ENCODE measurements around the gene SPR. TPM values are rescaled to one million over a fixed set of nuclear protein-coding genes. Genes with fewer than 3 reads are reported as not detected.

SPR gene
- total and polyA plus RNA-seq, 2 donors (not counting 3 experiments of a cell fraction or from before 2014, with no cell fraction given): 22.0 to 27.6 TPM

GRCh38 chr2:72911256-72911655 is 24.0 kb downstream of the SPR start:
- TF ChIP-seq, protein P1, sequence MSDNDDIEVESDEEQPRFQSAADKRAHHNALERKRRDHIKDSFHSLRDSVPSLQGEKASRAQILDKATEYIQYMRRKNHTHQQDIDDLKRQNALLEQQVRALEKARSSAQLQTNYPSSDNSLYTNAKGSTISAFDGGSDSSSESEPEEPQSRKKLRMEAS (IDR thresholded peaks at IDR 0.05; ENCODE audit: insufficient read depth, insufficient read length): no peak
- TF ChIP-seq FOS (IDR thresholded peaks at IDR 0.05; ENCODE audit: borderline replicate concordance, insufficient read depth, low read length) (no peak), CTCF (IDR thresholded peaks at IDR 0.05; ENCODE audit: extremely low read depth in 1 of 2, insufficient read depth in 1 of 2, low read depth in 1 of 2, low read length in 2 of 2) (no peak), MYC (IDR thresholded peaks at IDR 0.05; ENCODE audit: low read depth, low read length) (no peak), GATA2 (IDR thresholded peaks at IDR 0.05; ENCODE audit: insufficient read depth, insufficient read length, low read depth, low read length) (no peak), POLR2AphosphoS5 (IDR thresholded peaks at IDR 0.05; ENCODE audit: insufficient read depth, low read depth, low read length) (no peak), POLR2A (IDR thresholded peaks at IDR 0.05; ENCODE audit: low read depth, low read length) (no peak), JUN (IDR thresholded peaks at IDR 0.05; ENCODE audit: borderline replicate concordance, insufficient read depth, insufficient read length, low read depth) (no peak), EZH2 (IDR thresholded peaks at IDR 0.05; ENCODE audit: borderline replicate concordance, low read depth, low read length, severe bottlenecking) (no peak)
- Histone ChIP-seq H3K27ac (ENCODE audit: insufficient read depth, low read depth, low read length) (no peak overlapping the region), H3K4me1 (ENCODE audit: control insufficient read depth, extremely low read depth, insufficient read depth, low read length) (peaks cover 3% of the 10 kb centered on the region), H3K9ac (replicated peaks; ENCODE audit: extremely low read depth, insufficient read depth, low read length) (no peak overlapping the region), H3K27me3 (ENCODE audit: control insufficient read depth in 2 of 2, insufficient read depth in 2 of 2, low read length in 2 of 2) (peaks cover 65 to 83% of the 10 kb centered on the region in 2 experiments), H3K79me2 (ENCODE audit: control insufficient read depth, insufficient read depth, low read length) (no peaks in the 10 kb centered on the region), H3K4me2 (ENCODE audit: insufficient read depth, low read length) (no peak overlapping the region), H3K9me3 (replicated peaks; ENCODE audit: control insufficient read depth, insufficient read depth, low read length) (no peaks in the 10 kb centered on the region), H3K36me3 (ENCODE audit: control insufficient read depth in 2 of 2, extremely low read depth in 1 of 2, insufficient read depth in 2 of 2, low read length in 2 of 2) (no peaks in the 10 kb centered on the region), H4K20me1 (replicated peaks; ENCODE audit: control insufficient read depth, extremely low read depth, insufficient read depth, low read length) (no peaks in the 10 kb centered on the region), H3K9me1 (replicated peaks; ENCODE audit: control insufficient read depth, extremely low read depth, insufficient read depth, low read length) (no peaks in the 10 kb centered on the region), H3K4me3 (replicated peaks in 1 of 3; ENCODE audit: insufficient read depth in 1 of 3, low read depth in 1 of 3, low read length in 3 of 3) (no peak overlapping the region), H2AFZ (ENCODE audit: low read depth, low read length) (no peak overlapping the region)
- FAIRE-seq (no peak), DNase-seq (ENCODE audit: low read depth, low spot score) (no peak)
- ChIA-PET POLR2A (no interaction called here), CTCF (interaction anchor here (0.9 to 1.7 kb wide), 3 partner anchors 13 to 266 kb away, joined by 3 to 6 read pairs (median 5); no protein-coding TSS in a partner anchor)
- intact Hi-C loops (cut with micrococcal nuclease) (no loop called here), dilution Hi-C loops (cut with MboI; ENCODE audit: extremely low pct_ligation_motif_present, low sequenced_read_pairs) (no loop called here)
- no TSS peak for BruUV-seq (replicated peaks)
